NCI-H187 treated with DMSO at 0.1 percent for 48 hours (cell line): ENCODE data around the gene PPP1R11.
"Not testable (repeated sequence)": the region's sequence is repeated elsewhere in the genome, so short reads cannot be mapped to it uniquely, and the experiment has no call there.

Experiments used
- DNase-seq: peaks from one replicate; lab custom pipeline; 2025; lab: John Stamatoyannopoulos, UW

Gene PPP1R11

DNA sequence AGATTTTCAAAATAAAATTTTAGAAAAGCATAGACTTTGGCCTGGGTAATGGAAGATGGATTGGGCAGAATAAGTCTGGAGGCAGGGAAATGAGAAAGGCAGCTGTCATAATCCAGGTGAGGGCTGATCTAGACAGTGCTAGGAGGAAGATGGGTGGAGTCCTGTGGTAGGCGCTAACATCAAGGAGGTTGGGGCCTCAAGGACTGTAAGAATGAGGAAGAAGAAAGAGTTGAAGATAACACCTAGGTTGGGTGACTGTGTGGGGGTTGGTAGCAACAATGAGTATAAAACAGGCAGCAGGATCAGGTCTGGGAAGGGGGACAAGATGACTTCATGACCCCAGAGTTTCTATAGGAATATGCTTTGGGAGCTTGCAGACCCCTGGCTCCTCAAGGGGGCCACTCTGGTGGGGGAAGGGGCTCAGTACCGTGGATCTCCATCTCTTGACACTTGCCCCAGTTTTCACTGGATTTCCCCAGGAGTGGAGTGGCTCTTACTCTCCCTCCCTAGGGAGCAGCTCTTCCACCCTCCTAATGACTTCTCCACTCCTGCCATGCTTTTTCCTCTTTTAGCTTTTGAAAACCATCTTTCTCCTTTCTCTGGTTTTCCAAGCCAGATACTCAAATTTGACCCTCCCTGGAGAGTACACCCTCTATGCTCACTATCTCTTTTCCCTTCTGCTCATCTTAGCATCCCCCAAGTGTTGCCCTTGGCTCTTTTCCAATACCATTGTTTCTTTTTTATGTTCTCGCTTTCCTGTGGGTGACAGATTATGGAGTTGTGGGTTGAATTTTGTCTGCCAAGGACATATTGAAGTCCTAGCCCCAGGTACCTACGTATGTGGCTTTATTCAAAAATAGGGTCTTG is 31.1 kb downstream of the PPP1R11 start:
- no peak for DNase-seq

GRCh38 chr6:30100154-30100553 is 33.2 kb downstream of the PPP1R11 start:
- DNase-seq, result no peak

DNA sequence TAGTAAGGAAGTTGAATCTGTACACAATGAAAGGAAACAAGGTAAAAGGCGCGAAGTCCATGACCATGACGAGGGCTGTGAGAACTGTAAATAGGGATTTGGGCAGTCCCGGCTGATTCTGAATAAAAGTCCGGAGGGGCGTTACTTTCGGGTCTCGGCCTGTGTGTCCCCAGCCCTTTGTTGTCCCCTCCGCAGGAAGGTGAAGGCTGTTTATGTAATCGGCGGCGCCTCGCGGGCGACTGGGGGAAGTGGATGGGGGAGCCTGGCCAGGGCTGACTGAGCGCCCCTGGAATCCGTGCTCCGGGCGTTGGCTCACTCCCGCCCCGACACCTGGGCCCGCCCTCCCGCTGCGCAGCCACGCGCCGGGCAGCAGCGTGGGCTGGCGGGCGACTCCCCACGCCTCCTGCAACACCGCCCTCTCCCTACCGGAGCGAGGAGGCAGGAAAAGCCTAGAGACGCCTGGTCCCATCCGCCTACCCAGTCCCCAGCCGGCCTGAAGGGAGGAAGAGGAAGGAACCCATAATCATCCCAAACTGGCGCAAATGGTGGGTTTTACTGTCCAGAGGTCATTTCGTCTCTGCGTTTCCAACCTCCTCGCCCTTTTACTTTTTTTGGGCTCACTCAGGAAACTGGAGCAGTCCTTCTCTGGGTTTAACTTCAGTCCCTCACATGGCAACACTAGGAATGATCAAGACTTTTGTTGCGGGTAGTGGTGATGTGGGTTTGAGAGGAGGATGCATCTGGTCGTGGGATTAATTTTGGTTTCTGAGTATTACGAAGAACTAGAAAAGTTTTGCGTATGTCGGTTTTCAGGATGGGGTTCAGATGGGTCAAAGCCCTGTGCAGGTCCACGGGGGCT is 33.8 kb downstream of the PPP1R11 start:
- no peak for DNase-seq

- DNase-seq, result no peak
Measured at GRCh38 chr6:30101444-30102413, 34.7 kb downstream of the PPP1R11 start.

GRCh38 chr6:30102414-30102969 is 35.5 kb downstream of the PPP1R11 start:
- DNase-seq, result no peak

- DNase-seq, result peak; percentile 16
Measured at GRCh38 chr6:30102970-30103871, 36.2 kb downstream of the PPP1R11 start.

DNA sequence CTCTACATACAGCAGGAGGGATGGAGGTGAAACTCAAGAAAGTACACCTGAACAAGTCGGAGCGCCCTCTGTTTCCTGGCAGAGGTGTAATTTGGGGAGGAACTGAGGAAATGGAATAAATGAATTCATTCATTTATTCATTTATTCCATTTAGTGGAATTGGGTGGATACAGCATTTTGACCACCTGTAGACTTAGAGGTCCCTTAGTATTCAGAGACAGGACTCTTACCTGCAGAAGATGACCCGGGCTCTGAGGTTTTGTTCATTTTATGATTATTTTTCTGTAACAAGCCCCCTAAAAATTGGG is 36.8 kb downstream of the PPP1R11 start:
- no peak for DNase-seq

DNA sequence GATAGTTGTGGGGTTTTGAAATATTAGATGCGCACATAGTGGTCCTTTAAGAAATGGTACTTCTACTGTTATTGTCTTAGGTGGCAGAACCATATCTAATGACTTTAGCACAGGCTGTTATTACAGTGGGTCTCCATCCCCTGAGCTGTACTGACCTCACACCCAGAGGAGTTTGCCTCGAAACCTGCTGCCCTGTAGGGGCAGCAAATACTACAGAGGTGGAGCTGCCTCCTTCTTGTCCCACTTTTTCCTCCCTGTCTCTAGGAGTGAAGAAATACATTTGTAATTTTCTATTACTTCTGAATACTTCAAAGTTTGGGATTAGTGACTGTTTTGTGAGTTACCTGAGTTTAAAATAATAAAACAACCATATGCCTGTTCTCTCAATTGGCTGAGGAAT is 37.7 kb downstream of the PPP1R11 start:
- no peak for DNase-seq

- no peak for DNase-seq
Measured at GRCh38 chr6:30111266-30111856, 44.4 kb downstream of the PPP1R11 start.

DNA sequence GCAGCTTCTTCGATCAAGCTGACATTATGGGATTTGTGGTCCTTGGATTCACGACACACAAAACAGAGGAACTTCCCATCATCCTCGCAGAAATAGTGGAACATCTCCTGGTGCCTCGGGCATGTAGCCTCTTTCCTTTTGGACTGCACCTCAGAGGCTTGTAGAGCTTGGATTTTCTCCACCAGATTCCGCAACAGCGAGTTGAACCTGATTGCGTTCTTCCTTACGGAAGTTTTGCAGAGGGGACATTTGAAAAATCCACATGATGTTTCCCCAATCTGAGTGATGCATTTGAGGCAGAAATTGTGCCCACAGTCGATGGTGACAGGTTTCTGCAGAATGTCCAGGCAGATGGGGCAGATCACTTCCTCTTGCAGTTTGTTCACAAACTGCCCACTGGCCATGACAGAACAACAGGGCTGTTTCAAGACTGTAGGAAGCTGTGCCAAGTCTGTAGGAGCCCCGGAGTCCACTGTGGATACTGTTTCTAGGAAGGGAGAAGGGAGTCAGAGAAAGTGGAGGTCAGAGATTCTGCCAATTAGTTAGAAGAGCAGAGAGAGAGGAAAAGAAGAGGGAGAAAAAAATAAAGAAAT is 45.5 kb downstream of the PPP1R11 start:
- no peak for DNase-seq

- DNase-seq, result no peak
Measured at GRCh38 chr6:30113003-30113759, 46.2 kb downstream of the PPP1R11 start, which contains the start of gene TRIM31. TSS of gene TRIM31 (minus strand) at chr6:30113090. CDS start at chr6:30112805, 285 bp downstream.

DNA sequence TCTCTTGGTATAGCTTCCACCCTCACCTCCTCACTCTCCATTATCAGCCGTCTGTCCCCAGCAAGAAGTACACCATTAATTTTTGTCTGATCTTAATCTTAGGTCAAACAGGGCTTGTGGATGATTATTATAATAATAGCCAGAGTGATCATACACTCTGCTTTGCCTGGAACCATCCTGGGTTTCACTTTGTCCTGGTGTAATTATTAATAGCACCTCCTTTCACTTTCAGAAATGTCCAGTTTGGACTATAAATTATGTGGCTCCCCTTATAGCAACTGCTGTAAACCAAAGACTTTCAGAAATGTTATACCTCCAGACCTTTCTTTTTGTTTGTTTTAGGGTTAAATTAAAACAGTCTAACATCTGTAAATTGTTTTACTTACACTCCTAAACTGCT is 46.8 kb downstream of the PPP1R11 start:
- DNase-seq, result no peak

DNA sequence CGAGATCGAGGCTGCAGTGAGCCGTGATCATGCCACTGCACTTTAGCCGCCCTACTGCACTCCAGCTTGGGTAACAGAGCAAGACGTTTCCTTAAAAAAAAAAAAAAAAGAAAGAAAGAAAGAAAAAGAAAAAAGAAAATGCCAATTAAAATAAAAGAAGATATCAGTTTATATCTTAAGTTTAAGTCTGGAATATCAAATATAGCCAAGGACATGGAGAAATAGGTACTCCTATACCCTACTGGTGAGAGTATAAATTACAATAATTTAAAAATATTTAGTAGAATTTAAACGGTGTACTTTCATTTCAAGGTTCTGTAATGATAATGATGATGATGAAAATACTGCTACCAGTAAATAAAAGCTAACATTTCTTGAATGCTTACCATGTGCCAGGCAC is 49.7 kb downstream of the PPP1R11 start:
- DNase-seq, result no peak

- DNase-seq, result not testable (repeated sequence)
Measured at GRCh38 chr6:30118691-30119090, 51.7 kb downstream of the PPP1R11 start.
